HG02623 (cell line): ENCODE measurements around the gene PTTG1IP.

Experiments used
- ATAC-seq: cut with Tn5 transposase; IDR thresholded peaks from one replicate; pipeline ENCODE4 v1.9.1; 2021; ENCODE audit warnings: moderate library complexity; ENCODE audit not compliant: unreplicated experiment

The PTTG1IP gene

GRCh38 chr21:44896561-44897286 lies 23.2 kb upstream of the PTTG1IP start:
- ATAC-seq, result no peak

- ATAC-seq, result no peak
Measured at GRCh38 chr21:44895859-44896258, 22.4 kb upstream of the PTTG1IP start.

DNA sequence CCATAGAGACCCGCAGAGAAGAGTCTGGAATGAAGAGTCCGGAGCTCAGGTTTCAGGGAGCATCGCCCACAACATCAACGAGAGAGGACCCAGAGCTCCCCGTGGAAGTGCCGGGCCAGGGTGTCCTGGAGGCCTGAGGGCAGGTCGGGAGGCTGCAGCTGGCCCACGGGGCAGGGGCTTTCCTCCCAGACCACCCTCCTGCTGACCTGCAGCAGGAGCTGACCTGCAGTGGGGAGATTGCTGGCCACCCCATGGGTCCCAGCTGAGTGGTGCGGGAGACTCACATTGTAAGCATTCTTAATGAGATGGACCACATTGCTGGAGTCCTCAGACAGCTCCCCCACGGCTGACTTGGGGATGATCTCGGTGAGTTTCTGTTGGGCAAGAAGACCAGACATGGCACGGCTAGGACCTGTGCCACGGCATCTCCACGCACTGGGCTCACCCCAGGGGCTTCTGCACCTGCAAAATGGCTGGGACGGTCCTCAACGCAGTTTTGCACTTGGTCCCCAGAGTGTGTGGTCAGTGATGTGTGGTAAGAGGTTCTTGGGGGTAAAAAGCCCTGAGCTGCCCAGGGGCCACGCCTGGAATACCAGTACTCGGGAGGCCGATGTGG lies 21.3 kb upstream of the PTTG1IP start:
- no peak for ATAC-seq

GRCh38 chr21:44893948-44894656 lies 20.6 kb upstream of the PTTG1IP start:
- no peak for ATAC-seq

DNA sequence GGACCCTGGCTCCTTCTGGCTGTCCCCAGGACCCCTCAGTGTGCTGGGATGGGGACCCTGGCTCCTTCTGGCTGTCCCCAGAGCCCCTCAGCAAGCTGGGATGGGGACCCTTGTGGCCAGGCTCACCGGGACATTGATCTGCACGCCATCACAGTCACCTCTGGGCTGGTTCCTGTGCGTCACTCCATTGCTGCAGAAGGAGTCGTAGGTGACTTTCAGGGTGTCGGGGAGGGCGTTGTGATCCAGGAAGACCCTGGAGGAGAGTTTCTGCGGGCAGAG lies 19.7 kb upstream of the PTTG1IP start:
- ATAC-seq, result no peak

- no peak for ATAC-seq
Measured at GRCh38 chr21:44892536-44893277, 19.2 kb upstream of the PTTG1IP start.

- no peak for ATAC-seq
Measured at GRCh38 chr21:44892095-44892494, 18.6 kb upstream of the PTTG1IP start.

GRCh38 chr21:44891631-44892031 lies 18.1 kb upstream of the PTTG1IP start:
- ATAC-seq, result no peak

GRCh38 chr21:44890961-44891541 lies 17.6 kb upstream of the PTTG1IP start:
- no peak for ATAC-seq

DNA sequence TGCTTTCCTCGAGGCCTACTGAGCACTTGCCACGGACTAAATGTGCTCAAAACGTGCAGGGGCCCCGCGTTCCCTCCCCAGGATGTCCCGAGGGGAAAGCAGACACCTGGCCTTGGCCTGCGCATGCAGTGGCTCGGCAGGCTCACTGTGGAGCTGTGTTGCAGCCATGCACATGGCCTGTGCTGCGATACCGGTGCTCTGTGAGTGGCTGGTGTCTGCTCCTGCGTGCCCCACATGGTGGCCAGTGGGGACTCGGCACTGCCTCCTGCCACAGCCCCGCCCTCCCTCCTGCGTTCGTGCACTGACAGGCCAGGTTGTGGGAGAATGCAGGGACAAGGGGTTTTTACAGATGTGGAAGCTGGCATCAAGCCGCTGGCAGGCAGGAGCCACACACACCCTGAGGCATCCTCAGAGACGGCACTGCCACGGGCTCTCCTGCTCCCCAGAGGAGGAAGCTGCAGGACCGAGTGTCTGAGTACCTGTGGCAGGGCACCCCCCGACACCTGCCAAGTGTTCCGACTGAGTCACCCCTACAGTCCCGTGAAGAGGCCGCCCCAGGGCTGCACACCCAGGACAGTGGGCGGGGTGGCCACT lies 16.9 kb upstream of the PTTG1IP start:
- ATAC-seq, result no peak

DNA sequence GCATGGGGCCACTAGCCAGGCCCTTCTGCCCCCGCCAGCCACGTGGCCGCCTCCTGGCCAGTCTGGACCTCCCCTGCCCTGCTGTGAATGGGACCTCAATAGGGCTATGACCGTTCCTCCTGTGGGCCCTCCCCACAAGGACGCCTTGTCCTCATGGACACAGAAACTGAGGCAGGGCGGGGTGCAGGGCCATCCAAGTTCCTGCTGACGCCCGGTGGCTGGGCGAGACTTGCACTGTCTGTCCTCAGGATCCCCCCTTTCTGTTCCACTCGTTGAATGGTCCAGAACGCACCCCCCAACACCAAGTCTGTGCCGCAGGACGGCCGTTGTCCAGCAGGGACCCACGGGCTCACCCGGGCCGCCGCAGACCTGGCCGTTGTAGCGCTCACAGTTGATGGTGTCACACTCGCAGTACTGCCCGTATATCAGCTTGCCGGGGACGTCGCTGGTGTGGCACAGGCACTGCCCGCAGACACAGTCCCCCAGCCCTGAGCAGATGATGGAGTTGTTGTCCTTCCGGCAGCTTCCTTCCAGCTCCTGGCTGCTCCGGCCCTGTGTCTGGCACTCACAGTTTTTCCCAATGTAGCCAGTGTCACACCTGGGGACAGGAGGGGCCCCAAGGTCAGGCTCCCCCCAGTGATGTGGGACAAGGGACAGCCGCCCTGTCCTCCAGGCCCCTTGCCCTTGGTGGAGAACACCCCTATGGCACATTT lies 16.3 kb upstream of the PTTG1IP start:
- no peak for ATAC-seq

DNA sequence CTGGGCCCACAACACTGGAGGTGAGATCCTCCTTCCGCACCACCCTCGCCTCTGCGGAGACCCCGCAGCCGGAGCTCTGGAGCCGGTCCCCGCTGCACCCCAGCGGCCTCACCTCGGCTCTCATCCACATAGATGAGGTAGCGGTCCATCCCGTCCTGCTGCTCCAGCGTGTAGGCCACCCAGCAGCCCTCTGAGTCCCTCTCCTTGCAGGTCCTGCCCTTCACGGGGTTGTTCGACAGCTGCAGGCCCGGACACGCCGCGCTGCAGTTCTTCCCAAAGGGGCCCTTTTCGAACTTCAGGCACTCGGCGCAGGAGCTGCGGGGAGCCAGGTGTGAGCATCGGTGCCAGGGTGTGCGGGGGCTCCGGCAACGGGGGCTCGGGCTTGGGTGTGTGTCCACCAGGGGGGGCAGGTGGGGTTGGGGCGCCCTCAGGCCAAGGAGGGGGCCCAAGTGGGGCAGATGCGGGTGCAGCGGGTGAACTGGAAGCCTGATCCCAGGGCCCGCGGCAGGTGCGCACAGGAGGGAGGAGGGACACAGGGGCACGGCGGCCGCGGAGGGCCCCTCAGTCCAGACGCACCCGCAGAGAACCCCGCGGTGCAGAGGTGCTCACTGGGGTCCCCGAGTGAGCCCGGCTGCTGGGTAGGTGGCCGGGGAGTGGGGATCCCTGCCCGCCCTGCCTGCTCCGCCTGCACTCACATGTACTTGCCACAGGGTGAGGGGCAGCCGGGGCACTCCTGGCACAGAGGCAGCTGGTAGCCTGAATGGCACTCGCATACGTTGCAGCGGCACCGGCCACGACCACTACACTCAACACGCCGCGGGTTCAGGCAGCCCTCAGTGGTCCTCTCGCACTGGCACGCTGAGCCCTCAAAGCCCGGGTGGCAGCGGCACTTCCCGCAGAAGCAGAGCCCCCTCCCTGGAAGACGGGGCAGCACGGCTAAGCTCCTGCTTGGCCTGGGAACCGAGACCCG lies 15.4 kb upstream of the PTTG1IP start:
- no peak for ATAC-seq

DNA sequence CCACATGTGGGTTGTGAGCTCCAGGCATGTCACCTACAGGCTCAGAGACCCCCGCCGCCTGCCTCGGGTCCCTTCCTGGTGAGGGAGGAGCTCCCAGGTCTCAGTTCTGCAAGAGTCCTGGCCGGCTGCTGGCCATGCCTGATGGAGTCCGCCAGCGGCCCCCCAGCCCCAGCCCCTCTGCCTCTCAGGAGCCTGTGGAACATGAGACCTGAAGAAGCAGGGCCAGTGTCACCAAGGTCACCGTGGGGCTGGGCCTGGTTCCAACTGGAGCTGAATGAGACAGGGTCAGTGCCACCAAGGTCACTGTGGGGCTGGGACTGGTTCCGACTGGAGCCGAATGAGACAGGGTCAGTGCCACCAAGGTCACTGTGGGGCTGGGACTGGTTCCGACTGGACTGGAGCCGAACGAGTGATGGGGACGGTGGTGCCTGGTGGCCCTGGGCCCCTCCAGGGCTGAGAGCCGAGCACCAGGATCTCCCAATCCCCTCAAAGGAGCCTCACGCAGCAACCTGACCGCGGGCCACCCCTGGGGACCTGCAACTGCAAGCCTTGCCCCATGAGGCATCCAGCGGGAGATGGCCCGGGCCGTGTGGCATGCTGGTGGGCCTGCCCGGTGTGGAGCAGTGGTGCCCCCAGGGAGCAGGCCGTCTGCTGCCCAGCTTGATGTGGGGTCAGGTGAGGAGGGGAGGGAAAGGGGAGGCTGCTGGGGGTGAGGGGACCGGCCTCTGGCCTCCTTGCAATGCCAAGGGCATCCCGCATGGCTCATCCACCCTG lies 14.5 kb upstream of the PTTG1IP start:
- ATAC-seq, result no peak

GRCh38 chr21:44887126-44887806 lies 13.8 kb upstream of the PTTG1IP start:
- ATAC-seq, result no peak

DNA sequence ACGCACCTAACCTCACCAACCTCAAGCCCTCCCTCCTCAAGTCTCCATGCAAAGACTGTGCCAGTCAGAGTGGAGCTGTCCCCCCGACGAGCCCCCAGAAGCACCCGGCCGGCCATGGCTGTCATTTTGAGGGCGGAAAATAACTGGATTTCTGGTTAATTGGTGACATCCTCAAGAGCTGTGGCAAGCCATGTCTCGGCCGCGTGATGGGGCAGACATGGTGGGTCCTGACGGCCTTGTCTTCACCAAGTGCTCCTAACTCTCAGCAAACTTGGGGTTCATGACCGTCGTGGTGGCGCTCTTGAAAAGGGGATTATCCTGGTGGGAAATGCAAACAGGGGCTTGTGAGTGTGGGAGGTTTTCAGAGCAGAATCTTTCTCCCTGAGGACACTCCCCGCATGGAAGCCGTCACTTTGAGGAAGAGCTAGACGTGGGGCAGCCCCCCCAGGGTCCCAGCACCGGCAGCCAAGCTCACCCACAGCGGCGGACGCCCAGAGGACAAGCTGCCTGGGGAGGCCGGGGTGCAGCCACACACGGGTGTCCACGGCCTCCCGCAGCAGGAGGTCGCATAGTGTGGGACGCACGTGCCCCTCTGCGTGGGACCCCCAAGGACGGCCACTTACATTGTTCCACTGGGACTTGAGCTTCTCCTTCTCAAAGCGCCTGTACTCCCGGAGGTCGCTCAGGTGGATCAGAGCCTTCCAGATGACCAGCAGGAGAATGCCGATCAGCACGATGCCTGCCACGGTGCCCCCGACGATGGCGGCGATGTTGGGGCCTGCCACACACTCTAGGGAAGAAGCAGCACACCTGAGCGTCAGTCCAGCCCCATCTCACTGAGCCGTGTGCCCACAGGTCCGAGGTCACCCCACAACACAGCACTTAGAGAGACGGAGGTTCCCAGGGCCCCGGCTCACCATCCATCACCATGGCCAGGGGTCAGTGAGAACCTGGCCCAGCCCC lies 12.9 kb upstream of the PTTG1IP start:
- ATAC-seq, result no peak

DNA sequence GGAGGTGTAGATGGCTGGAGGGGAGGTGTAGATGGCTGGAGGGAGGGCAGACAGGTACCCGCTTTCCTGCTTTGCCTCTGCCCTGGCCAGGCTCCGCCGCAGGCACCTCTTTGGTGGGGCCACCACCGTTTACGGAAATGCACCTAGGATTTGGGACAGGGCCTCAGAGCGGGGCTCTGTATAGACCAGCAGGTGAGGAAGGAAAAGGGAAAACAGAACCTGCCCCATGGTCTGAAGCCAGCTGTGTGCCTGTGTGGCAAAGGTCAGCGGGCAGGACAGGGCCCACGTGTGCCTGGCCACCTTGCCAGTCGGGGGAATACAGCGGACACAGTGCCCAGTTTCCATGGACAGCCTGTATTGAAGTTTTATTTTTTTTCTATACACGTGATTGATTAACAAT lies 12.1 kb upstream of the PTTG1IP start:
- ATAC-seq, result no peak

DNA sequence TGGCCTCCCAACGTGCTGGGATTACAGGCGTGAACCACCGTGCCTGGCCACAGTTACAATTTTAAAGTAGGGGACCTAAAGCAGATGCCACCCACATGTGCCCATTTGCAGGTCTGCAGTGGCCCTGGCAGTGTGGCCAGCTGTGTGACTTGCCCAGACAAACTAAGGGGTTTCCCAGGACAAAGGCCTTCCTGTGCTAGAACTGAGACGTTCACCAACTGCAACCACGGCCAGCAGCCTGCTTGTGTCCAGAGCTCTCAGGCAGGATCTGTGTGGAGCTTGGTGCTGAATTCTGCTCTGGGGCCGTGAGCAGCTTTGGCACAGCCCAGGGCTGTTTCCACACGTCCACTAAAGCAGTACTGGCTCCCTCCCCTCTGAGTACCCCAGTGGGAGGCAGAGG lies 10.6 kb upstream of the PTTG1IP start:
- no peak for ATAC-seq
